Esophagus squamous epithelium (tissue), 4 donors: ENCODE measurements around the gene PLEKHA6.

Experiments used
- POLR2A ChIP-seq, 4 donors: fragments of 450-650 bp; IDR thresholded peaks; one replicate each; pipeline ENCODE4 v1.6.1; 2017; ENCODE audit warnings: antibody characterized with exemption in 4 of 4, mild to moderate bottlenecking in 4 of 4, moderate library complexity in 3 of 4
- TF ChIP-seq, protein P1 (sequence below), 6 experiments: fragments of 450-650 bp in 4 of 6; fragments of 200-600 bp in 2 of 6; sonication (generic) in 2 of 6; IDR thresholded peaks; one replicate each; pipeline ENCODE4 v1.5.1; 2016 to 2019; ENCODE audit warnings: antibody characterized with exemption in 6 of 6, mild to moderate bottlenecking in 4 of 6, moderate library complexity in 4 of 6

DNA sequence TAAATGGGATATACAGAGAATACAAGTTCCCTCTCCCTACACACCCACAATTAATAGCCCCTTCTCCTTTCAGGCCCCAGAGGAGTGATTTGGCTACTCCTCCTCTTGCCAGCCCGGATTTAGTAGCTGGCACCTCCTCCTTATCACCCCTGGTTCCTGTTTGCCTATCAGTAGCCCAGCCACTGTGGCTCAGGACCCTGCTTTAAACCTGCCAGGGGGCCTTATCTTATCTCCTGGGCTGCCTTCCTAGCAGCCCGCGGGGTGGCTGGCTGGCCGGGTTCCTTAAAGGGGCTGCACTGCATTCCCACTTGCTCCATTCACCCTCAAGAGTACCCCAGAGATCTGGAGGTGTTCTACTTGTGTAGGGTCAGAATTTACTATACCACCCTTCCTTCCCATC lies 70.4 kb downstream of the PLEKHA6 start:
- TF ChIP-seq POLR2A (IDR thresholded peaks at IDR 0.05): no peak
- TF ChIP-seq, protein P1, sequence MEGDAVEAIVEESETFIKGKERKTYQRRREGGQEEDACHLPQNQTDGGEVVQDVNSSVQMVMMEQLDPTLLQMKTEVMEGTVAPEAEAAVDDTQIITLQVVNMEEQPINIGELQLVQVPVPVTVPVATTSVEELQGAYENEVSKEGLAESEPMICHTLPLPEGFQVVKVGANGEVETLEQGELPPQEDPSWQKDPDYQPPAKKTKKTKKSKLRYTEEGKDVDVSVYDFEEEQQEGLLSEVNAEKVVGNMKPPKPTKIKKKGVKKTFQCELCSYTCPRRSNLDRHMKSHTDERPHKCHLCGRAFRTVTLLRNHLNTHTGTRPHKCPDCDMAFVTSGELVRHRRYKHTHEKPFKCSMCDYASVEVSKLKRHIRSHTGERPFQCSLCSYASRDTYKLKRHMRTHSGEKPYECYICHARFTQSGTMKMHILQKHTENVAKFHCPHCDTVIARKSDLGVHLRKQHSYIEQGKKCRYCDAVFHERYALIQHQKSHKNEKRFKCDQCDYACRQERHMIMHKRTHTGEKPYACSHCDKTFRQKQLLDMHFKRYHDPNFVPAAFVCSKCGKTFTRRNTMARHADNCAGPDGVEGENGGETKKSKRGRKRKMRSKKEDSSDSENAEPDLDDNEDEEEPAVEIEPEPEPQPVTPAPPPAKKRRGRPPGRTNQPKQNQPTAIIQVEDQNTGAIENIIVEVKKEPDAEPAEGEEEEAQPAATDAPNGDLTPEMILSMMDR (IDR thresholded peaks at IDR 0.05): no peak
